HS-27A (cell line): ENCODE results near the gene ARL13B.
"Not testable (repeated sequence)": the region's sequence is repeated elsewhere in the genome, so short reads cannot be mapped to it uniquely, and the experiment has no call there.

Experiments
- DNase-seq: peaks from one replicate; pipeline ENCODE4 v3.0.0-alpha.2; 2012; ENCODE audit warnings: low read depth, missing footprints

The ARL13B gene

DNA sequence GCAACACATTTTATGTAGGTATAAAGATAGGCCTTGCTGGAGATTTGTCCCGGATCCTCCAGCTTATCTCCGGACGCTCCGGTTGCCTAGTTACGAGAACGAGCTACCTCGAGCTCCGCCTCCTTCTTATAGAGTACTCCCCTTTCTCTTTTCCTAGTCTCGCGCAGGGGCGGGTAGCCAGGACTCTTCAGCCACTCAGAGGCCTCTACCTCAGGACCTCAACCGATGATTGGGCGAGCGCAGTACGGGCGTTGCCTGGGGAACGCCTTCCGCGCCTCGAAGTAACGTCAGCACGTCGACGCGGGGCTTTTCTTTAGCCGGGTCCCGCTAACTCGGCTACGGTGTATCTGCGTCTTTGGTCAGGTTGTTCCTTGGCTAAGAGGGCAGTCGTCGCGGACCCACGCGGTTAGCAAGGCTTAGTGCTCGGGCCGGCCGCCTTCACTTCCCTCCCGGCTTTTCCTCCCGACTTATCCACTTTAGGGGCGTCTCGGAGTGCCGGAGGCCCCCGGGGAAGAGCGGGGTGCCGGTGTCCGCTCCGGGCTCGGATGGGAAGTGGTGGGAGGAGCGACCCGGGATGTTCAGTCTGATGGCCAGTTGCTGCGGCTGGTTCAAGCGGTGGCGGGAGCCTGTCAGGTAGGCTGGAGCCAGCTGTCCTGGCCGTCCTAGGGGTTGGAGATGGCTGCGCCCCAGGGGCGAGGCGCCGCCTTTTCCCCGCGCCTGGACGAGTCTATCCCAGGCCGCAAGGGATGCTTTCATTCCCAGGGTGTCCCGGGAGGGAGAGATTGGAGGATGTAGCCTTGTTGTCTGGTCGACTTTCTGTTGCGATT, at the start of gene ARL13B:
Gene ARL13B, plus strand, starts transcription at position 306 of the 827 bp plus-strand sequence. Its CDS starts 269 bp downstream, at position 575.
- DNase-seq = peak; percentile 96

DNA sequence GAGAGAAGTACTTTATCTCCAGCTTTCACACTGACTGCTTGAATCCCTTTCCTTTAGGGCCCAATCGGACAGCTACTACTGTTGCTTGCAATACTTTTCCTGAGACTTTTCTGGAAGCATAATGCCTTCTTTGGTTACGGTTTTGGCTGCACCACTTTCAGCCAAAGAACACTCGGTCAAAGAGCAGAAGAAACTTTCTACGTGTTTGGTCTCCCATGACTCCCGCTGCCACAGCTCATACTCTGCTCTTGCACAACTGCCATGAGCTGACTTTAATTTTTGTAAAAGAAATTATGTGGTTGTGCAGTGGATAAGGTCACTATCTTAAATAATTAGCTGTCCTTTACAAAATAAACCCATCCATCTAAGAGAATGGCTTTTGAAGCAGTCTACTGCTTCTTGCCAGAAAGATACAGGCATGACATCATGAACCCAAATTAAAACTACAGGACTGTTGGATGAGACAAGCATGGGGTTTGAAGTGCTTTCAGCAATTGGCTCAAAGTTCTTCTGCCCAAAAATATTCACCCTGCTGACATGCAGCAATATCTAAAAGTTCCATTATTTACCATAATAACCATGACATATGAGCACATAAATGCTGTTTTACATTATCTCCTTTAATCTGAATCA, 48.2 kb upstream of the ARL13B start:
- no peak for DNase-seq

DNA sequence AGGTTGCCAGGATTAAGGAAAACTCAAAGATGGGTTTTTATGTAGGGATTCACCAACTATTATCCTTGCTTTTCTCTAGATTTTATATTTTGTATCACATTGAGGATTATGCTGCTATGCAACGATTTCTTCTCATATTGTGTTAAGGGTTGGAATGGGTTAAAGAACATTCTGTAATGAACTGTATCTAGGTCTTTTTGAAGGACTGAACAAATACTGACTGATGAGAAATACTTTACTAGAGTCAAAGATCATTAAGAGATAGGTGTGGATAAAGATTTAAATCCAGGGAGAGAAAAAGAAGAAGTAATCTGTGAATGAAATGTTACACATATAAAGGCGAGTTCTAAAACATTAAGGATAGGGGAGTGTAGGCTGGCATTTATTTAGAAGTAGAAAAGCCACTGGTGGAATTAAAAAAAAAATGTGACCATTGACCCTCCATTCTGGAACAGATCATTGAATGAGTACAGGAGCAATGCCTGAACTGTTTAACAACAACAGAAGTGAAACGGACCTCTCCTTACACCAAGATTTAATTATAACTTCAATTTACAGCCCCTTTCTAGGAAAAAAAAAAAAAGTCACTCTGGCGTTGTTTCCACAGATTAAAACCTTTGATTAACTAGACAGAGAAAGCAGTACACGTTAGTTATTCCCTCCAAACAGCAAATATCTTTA, 45.4 kb upstream of the ARL13B start:
- DNase-seq = no peak

DNA sequence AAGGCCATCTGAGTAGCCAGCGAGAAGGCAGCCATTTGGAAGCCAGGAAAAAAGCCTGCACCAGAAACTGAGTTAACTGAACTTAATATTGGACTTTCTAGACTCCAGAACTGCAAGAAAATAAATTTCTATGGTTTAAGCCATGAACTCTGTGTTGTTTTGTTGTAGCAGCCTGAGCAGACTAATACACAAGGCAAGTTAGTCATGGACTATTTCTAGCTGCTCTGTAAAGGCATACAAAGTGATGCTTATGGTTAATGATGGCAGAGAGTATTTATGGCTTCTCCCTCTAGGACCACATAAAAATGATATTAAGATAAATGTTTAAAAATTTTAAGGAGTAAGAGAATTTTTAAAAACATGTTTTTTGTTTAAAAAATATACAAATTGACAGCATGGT, 43.4 kb upstream of the ARL13B start:
- DNase-seq = no peak

DNA sequence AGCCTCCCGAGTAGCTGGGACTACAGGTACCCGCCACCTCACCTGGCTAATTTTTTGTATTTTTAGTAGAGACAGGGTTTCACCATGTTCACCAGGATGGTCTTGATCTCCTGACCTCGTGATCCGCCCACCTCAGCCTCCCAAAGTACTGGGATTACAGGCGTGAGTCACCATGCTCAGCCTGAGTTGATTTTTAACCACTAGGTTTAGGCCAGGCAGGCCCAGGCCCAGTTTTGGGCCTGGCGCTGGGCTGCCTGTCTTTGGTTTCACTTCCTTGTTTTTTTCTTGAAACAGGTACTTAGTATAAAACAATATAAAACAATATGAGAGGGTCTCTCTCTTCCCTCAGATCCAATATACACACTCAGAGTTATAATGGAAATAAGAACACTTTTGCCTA, 42.5 kb upstream of the ARL13B start:
- DNase-seq = not testable (repeated sequence)

DNA sequence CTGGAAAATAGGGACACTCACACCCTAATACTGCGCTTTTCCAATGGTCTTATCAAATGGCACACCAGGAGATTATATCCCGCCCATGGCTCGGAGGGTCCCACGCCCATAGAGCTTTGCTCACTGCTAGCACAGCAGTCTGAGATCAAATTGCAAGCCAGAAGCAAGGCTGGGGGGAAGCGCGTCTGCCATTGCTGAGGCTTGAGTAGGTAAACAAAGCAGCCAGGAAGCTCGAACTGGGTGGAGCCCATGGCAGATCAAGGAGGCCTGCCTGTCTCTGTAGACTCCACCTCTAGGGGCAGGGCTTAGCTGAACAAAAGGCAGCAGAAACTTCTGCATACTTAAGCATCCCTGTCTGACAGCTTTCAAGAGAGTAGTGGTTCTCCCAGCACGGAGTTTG, 30.0 kb upstream of the ARL13B start:
- DNase-seq = not testable (repeated sequence)

DNA sequence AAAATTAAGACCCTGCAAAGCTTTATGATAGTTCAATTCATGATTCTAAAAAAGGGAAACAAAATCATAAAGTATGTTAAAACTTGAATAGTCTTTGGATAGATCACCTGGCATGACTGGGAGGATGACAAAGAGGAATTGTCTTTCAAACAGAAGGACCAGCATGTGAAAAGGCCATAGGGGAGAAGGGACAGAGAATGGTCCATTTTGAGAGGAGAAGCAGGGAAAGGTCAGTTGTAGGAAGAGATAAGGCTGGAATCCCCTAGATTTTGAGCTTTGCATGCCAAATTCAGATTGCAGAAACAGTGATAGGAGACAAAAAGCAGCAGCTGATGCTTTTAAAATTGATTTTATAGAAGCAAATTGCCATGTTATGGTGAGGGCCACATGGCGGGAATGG, 18.9 kb upstream of the ARL13B start:
- DNase-seq = no peak

DNA sequence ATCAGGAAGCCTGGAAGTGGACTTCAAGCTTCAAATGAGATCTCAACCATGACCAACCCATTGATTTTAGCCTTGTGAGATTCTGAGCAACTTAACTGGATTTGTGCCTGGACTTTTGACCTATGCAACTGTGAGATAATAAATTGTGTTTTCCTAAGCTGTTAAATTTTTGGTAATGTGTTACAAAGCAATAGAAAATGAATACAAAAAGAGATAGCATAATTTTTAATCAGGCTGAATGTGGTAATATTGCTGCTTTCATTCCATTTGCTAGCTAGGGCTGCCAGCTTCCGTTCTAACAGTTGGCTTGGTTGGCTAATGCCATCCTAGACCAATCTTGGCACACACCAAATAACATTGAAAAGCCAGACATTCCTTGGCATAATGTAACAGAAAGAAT, 18.5 kb upstream of the ARL13B start:
- DNase-seq = no peak

DNA sequence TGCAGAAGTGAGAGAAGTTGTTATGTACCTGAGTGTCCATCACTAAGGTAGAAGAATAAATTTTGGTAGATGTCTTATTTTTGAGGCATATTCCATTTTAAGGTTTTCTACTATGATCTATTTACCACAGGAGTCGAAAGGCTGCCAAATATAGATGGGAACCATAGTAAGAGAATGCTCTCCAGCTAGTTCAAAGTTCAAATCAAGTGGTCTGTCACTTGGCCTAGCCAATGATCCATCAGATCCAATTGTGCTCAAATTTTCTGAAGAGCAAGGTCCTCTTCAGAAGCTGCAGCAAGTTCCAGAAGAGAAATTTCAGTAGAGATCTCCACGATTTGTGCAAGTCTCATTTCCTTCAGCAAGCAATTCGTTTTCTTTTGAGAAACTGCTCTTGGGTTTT, 17.2 kb upstream of the ARL13B start:
- no peak for DNase-seq

DNA sequence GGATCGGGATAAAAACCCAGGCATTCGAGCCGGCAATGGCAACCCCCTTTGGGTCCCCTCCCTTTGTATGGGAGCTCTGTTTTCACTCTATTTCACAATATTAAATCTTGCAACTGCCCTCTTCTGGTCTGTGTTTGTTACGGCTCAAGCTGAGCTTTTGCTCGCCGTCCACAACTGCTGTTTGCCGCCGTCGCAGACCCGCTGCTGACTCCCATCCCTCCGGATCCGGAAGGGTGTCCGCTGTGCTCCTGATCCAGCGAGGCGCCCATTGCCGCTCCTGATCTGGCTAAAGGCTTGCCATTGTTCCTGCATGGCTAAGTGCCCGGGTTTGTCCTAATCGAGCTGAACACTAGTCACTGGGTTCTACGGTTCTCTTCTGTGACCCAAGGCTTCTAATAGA, 14.8 kb upstream of the ARL13B start:
- not testable (repeated sequence) for DNase-seq

DNA sequence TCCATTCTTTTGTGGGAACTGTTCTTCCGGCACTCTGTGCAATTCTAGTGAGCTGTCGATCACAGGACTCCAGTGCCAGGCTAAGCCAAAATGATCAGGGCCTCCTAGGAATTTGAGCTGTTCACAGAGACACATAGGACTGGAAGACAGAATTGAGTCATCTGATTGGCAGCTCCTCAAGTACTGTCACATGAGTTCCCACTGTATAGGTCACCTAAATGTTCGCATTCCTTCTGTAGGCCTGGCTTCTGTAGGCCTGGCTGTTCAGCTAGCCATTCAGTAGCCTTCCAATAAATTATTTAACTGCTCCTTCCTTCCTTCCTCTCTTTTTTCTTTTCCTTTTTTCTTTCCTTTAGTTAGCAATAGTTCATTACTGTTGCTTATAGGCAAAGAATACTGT, 10.5 kb upstream of the ARL13B start:
- DNase-seq = peak; percentile 62

DNA sequence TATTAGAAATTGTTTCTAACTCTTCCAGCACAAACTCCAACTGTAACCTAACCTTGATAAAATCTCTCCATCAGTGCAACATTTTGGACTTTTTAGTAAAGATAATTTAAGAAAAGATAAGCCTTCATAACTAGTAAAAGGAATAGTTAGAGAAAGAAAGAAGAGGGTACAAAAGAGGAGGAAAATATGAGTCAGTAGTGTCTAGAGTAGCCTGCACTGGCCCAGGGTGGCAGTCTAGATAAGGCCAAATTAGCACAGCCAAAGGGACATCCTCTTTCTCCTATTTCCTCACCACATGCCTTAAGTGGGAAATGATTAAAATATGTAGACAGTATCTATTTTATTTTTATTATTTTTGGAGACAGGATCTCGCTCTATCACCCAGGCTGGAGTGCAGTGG, 10.0 kb upstream of the ARL13B start:
- DNase-seq = no peak

DNA sequence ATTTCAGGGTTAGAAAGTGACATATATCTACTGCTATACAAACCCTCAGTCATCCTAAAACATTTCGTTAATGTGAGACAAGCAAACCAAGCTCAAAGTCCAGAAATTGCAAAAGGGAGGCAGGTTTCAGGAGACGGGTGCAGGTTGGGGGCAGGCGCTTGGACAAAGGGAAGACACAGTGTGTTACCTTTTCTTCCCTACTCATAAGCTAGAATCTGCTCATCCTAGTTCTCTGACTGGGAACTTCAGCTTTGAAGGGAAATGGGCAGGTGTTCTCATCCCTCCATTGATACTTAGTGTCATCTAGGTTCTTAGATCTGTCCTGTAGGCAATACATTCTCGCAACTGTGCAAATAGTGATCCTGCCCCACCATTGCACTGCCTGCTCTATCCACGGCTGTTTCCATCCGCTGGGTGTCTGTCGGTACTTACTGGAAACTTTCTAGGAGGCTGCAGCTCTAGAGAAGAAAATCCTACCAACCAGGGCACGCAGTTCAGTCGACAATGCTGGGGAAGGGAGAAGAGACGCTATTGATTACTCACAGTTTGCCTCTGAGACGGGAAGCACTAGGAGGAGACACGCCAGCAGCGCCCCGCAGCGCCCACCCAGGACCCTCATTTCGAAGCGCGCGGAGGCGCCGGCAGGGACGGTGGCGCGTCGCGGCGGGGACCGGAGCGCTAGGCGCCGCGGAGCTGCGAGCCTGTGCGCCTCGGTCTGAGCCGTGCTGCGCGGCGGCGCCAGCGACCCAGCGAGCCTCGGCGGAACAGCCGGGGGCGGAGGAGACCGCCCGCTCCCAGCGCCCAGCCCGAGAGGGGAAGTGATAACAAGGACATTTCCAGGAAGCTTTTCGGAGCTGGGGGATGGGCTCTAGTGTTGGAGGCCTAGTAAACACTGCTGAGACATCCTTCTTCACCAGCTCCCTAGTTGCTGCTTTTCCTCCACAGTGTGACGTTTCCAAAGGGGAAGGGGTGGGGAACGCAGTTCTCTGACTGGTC, 6.5 kb upstream of the ARL13B start, which contains the start of gene PROS1:
Gene PROS1, minus strand, starts transcription at position 766 of the 996 bp plus-strand sequence. Its CDS starts 147 bp downstream, at position 619.
- DNase-seq = peak; percentile 29

DNA sequence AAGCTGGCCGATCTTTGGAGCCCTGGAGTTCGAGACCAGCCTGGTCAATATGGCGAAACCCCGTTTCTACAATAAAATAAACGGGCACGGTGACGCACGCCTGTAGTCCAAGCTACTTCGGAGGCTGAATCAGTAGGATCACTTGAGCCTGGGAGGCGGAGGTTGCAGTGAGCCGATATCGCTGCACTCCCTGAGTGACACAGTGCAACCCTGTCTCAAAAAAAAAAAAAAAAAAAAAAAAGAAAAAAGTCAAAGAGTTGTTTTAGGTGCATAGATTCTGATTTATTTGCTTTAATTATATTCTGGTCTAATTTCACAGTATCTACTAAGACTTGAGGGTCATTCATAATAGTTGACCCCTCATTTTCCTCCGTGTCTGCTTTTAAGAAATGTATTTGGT, 1.7 kb downstream of the ARL13B start:
- DNase-seq = no peak

DNA sequence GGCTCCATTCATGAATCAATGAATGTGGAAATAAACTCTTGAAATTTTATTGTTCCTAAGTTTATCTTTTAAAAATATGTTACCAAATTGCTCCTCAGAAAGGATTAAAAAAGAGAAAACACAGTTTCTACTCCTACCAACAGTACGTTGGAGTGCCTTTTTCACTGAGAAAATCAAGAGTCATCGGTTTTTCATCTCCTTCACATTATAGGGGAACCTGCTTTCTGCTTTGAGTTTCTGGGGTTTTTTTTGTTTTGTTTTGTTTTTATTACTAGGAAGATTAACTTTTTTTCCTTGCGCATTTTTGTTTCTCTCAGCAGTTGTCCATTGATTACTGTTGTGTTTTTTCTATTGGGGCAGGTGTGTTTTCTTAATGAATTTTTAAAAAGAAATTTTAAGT, 3.5 kb downstream of the ARL13B start:
- no peak for DNase-seq

DNA sequence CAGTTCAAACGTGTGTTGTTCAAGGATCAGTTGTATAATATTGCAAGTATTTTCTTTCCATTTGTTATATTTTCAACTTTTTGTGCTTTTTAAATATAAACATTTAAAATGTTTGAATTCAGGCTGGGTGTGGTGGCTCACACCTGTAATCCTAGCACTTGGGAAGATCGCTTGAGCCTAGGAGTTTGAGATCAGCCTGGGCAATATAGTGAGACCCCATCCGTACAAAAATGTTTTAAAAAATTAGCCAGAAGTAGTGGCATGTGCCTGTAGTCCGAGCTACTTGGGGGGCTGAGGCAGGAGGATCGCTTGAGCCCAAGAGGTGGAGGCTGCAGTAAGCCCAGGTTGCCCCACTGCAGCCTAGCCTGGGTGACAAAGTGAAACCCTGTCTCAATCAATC, 4.7 kb downstream of the ARL13B start:
- DNase-seq = no peak

DNA sequence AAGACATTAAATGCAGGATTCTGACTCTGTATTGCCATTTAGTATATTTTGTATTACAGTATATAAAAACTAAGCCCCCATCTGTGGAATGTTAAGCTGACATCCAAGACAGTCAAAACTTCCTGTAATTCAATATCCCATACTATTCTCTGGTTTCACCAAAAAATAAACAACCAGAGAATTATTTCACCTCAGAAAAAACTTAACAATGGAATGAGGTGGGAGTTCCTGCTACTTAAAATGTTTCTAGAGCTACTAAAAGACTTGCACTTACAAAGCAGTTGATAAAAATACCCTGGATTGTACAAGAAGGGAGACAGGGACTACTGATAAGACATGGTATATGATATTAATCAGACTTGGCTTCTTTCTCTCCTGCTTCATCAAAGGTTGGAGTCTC, 8.3 kb downstream of the ARL13B start:
- peak; percentile 15 for DNase-seq

DNA sequence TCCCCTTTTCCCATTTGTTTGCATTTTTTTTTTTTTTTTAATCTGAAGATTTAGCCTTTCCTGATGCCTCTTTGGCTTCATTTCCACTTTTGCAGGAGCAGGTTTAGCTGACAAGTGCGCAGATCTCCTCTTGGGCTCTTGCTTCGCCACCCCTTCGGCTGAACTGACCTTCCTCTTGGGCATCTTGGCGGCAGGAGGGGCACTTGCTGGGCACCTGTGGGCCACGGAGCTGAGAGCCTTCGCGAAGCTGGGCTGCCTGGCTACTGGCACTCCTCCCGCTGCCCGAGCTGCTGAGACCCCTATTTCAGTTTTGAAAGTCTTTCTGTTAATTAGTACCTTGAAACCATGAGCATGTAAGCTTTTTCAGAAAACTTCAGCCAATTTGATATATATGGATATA, 8.8 kb downstream of the ARL13B start:
- DNase-seq = no peak

DNA sequence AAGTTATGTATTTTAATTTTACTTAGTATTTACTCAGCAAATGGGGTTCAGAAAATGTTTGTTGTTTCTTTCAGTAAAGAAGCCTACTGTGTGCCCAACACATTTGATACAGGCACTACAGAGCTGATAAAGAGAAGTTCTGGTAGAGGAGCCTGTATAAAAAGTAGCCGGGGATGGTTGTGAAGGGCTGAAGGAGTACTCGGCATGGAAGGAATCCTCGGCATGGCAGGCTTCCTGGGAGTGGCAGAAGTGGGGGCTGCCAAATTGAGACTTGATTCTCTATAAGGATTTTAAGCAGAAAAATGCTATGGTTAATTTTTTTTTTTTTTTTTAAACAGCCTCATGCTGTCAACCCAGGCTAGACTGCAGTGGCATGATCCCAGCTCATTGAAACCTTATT, 9.3 kb downstream of the ARL13B start:
- DNase-seq = peak; percentile 17

DNA sequence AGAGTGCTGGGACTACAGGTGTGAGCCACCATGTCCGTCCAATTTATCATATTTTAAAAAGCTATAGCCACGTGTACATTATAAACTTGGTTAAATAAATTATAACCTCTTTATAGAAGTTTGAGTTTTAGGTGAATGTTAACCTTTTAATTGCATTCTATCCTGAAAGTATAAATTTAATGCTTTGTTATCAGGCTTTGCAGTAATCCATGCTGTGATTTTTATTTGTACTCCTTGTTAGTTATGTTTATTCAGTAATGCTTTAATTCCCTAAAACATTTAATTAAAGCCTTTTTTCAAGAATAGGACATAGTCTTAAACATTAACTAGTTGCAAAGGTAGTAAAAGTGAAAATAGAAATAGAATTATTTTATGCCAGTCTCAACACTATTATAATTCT, 11.7 kb downstream of the ARL13B start:
- no peak for DNase-seq

DNA sequence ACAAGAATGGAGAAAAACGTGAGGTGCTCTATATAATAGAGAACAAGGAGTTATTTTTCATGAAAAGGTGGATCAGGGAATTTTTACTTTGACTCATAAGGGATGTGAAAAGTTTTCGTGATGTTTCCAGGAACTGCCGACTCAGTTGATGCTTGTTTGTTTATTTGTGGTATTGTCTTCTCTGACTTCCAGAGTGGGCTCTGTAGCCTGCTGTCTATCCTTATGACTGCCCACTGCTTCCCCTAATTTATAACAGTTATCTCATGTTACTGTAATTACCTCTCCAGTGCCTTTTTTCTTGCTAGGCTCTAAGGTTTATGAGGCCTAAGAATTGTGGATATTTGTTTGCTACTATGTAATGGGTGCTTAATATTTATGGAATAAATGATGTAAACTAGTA, 12.3 kb downstream of the ARL13B start:
- no peak for DNase-seq

DNA sequence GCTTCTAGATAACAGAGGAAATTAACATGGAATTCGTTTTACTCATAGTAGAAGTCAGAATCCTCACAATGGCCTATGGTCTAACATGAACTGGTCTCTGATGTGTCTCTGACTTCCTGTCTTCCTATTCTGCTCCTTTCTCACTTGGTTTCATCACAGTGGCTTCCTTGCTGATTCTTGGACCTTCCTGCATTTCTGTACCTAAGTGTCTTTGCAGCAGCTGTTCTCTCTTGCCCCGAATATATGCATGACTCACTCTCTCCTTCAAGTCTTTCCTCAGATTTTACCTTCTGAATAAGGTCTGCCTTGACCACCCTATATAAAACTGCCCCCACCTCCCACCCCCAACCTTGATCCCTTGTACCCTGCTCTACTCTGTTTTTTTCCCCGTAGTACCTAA, 14.1 kb downstream of the ARL13B start:
- DNase-seq = no peak
